GM12892 (cell line): Measurements from ENCODE around the gene SLC25A25.
A peak's percentile ranks its signal among the peaks of the same experiment; 100 is the strongest.

Source experiments
- DNase-seq: peaks from one replicate; pipeline ENCODE4 v3.0.0; 2011; ENCODE audit not compliant: insufficient read length
- FAIRE-seq: peaks from 2 replicates; lab custom pipeline; 2011; peaks lifted over from hg19 to GRCh38; lab: Jason Lieb, UNC
- POLR2A ChIP-seq: IDR thresholded peaks from 2 replicates; pipeline ENCODE4 v1.6.1; 2011; ENCODE audit warnings: low read depth, low read length, control low read depth
- POLR2AphosphoS5 ChIP-seq: IDR thresholded peaks from 2 replicates; pipeline ENCODE4 v1.6.1; 2011; ENCODE audit warnings: low read depth, low read length, control low read depth
- TAF1 ChIP-seq: IDR thresholded peaks from 2 replicates; pipeline ENCODE4 v1.6.1; 2011; ENCODE audit warnings: low read depth, mild to moderate bottlenecking, control low read depth, low read length, borderline replicate concordance

The SLC25A25 gene

DNA sequence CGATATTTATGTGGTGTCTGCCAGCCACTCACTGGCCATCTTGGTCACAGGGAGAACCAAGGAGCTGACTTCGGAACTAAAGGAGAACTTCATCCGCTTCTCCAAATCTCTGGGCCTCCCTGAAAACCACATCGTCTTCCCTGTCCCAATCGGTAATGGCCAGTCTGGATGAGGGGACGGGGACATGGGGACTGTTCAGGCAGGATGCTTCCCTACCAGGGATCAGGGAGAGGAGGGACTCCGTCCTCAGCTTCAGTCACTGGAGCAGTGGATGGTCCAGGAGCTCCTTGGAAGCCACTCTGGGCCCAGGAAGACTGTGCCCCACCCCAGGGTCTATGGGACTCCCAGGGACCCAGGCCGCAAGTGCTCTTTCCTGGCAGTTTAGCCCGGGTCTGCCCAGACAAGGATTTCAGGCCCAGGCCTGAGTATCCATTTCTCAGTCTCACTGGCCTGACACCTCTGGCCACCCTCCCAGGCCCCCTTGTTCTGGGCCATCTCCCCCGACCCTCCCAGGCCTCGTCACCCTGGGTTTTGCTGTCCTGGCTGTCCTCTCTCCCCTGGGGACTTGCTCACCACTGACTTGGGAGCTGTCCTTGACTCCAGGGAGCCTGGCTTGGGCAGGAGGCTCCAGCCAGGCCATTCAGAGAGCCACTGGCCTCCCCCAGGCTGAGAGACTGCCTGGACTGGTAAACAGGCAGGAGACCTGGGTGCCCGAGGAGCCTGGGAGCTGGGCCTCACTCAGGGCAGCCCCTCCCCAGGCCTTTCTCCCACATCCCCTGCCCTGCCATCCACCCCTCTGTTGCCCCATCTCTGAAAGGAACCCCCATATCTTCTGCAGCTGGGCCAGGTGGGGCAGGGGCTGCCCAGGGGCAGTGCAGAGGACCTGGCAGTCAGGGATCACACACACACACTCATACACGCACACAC, 84.4 kb downstream of the SLC25A25 start:
- TF ChIP-seq POLR2A = no peak
- no peak for TF ChIP-seq POLR2AphosphoS5
- FAIRE-seq = no peak
- peak; percentile 1 for DNase-seq

DNA sequence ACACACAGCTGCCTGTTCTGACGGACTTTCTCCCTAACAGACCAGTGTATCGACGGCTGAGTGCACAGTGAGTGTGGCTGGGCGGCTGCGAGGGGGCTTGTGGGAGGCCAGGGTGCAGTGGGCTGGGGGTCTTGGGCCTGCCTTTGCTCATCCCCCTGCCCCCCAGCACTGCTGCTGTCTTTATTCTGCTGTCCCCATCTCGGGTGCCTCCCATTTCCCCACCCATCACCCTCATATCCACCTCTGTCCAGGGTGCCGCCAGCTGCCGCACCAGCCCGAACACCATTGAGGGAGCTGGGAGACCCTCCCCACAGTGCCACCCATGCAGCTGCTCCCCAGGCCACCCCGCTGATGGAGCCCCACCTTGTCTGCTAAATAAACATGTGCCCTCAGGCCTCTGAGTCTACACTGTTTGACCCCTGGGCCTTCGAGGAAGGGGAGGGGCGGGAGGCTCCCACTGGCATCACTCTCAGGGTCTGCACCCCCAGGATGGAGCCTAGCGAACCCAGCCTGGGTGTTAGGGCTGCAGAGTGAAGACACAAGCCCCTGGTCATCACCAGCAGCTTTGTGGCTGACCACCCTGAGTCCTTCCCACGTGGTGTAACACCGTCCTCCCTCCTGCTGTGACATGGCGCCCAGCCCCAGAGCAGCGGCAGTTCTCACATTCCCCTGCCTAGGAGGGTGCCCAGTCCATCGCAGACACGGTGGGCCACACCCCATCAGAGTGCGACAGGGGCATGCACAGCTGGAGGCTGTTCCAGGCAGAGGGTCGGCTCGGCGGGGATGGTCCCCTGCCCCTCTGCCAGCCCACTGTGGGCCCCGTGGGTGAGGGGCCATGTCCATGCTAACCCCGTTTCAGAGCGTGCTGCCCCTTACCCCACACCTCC, 85.3 kb downstream of the SLC25A25 start:
- TF ChIP-seq POLR2AphosphoS5 = no peak
- TF ChIP-seq TAF1 = no peak
- TF ChIP-seq POLR2A = no peak
- FAIRE-seq (no peak), DNase-seq (no peak)

DNA sequence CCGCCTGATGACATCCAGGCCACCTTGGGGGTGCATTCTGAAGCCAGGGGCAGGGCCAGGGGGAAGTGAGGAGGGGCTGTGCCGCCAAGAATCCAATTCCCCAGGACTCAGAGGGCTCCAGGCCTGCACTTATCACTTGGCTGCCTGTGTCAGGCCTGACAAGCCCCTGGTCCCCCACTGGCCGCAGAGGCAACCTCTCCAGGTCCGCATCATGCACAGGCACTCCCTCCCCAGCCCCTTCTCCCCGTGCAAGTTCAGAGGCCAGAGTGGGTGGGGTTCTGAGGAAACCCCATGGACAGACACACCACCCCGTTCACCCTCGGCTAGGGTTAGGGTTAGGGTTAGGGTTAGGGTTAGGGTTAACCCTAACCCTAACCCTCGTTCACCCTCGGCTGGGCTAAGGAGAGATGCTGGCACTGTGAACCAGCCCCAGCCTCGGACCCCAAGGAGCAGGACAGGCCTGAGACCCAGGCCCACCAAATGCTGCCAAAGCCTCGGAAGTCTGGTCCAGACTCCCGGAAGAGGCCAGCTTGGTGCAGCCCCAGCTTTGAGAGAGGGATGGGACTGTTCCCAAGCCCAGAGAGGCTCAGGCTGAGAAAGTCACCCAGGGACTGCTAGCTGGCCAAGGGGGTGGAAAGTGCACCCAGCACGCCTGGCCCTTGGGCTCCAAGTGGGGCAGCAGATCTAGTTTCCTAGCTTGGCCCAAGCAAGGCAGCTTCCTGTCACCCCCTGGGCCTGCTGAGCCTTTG, 86.1 kb downstream of the SLC25A25 start:
- no peak for DNase-seq
- TF ChIP-seq POLR2A (no peak), POLR2AphosphoS5 (no peak), TAF1 (no peak)
- FAIRE-seq = peak; percentile 89

DNA sequence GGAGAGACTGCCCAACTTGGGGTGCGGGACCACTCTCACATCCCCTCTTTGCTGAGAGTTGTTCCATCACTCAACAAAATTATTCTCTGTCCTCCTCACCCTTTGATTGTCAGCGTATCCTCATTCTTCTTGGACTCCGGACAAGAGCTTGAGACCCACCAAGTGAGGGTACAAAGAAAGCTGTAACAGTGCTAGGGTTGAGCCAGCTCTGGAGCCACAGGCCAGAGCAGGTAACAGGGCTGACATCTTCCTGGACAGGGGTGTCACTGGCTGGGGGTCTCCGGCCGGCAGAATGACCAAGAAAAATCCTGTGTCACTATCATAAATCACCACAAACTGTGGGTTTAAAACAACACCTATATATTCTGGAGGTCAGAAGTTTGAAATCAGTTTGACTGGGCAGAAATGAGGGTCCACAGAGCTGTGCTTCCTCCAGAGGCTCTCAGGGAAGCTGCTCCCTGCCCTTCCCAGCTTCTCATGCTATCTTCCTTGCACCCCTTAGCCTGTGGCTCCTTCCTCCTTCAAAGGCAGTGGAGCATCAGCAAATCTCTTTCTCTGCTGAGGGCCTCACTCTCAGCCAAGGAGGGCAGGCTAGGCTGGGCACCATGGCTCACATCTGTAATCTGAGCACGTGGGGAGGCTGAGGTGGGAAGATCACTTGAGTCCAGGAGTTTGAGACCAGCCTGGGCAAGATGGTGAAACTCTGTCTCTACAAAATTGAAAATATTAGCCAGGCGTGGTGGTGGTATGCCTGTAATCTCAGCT, 87.9 kb downstream of the SLC25A25 start:
- FAIRE-seq = no peak
- DNase-seq = no peak
- TF ChIP-seq POLR2A (no peak), POLR2AphosphoS5 (no peak), TAF1 (no peak)
